Astrocyte of the spinal cord (primary cell): ENCODE results near the gene THSD7B.
"Not testable (repeated sequence)": the region's sequence is repeated elsewhere in the genome, so short reads cannot be mapped to it uniquely, and the experiment has no call there.

ENCODE experiments used
- DNase-seq: peaks from one replicate; pipeline ENCODE4 v3.0.0; 2011; ENCODE audit warnings: low read depth, low spot score
- H3K4me3 ChIP-seq: 2 replicates; pipeline ENCODE4 v1.5.1; 2011; ENCODE audit warnings: low read depth, mild to moderate bottlenecking, low read length, moderate library complexity
- in situ Hi-C: cut with HindIII; loops from 2 replicates; pipeline ENCODE4 v1.10.0; 2017; ENCODE audit warnings: low sequenced_read_pairs
- TF ChIP-seq, protein P1 (sequence below): IDR thresholded peaks from 2 replicates; pipeline ENCODE4 v1.5.1; 2012; ENCODE audit warnings: low read depth, mild to moderate bottlenecking, low read length, inconsistent platforms

The THSD7B gene

DNA sequence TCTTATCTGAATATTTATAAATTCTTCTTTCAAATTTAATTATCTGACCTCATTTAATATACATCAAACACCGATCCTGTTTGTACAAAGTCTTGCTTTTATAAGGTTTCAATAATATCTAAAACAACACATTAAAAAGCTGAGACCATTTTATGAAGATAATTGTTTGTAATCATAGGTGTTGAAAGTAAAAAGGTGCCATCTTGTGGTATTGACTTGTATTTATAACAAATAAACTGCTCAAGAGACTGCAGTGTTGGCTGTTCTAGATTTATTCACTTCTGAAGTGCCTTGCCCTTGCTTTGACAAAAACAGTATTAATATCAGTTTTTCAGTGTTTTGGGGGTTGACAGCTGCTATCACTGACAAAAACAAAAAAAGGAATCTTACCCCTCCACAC, 912.1 kb downstream of the THSD7B start:
- in situ Hi-C loops = no loop called here
- TF ChIP-seq, protein P1, sequence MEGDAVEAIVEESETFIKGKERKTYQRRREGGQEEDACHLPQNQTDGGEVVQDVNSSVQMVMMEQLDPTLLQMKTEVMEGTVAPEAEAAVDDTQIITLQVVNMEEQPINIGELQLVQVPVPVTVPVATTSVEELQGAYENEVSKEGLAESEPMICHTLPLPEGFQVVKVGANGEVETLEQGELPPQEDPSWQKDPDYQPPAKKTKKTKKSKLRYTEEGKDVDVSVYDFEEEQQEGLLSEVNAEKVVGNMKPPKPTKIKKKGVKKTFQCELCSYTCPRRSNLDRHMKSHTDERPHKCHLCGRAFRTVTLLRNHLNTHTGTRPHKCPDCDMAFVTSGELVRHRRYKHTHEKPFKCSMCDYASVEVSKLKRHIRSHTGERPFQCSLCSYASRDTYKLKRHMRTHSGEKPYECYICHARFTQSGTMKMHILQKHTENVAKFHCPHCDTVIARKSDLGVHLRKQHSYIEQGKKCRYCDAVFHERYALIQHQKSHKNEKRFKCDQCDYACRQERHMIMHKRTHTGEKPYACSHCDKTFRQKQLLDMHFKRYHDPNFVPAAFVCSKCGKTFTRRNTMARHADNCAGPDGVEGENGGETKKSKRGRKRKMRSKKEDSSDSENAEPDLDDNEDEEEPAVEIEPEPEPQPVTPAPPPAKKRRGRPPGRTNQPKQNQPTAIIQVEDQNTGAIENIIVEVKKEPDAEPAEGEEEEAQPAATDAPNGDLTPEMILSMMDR = no peak
- no peak overlapping the region for H3K4me3 ChIP-seq
- DNase-seq = no peak

DNA sequence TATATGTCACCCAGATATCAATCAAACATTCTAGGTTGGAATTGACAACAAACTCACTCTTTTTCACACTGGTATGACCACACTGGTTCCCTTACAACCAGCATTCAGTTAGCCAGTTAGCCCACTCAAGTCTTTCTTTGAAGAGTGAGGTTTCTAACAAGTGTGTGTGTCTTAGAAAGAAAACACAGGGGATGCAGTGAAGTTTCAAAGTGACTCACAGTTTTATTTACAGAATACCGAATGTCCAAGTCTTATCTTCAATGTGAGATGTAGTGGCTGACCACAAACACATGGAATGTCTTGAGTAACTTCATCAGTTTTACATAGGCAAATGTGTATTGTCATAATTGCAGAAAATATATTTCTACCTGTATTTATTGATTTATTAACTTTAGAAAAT, 924.2 kb downstream of the THSD7B start:
- peak; percentile 29 for DNase-seq
- no peak overlapping the region for H3K4me3 ChIP-seq
- in situ Hi-C loops = no loop called here
- TF ChIP-seq, protein P1 = no peak

DNA sequence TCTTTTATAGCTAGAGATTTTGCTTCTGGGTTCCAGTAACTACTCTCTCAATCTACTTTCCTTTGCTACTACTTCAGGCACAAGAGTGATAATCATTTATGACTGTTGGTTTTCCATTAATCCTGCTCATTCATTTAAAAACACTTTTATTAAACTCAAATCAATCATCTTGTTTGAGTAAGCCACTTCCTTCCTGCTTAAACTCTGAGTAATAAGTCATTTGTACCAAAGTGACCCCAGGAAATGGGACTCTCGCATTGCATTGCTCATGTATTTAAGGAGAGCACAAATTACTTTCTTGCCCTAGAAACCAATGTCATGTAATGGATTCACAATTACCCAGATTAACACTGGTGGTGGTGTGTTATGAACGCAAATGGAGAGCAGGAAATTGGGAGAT, 928.2 kb downstream of the THSD7B start:
- no peak overlapping the region for H3K4me3 ChIP-seq
- TF ChIP-seq, protein P1 = no peak
- in situ Hi-C loops = no loop called here
- DNase-seq = peak; percentile 23

DNA sequence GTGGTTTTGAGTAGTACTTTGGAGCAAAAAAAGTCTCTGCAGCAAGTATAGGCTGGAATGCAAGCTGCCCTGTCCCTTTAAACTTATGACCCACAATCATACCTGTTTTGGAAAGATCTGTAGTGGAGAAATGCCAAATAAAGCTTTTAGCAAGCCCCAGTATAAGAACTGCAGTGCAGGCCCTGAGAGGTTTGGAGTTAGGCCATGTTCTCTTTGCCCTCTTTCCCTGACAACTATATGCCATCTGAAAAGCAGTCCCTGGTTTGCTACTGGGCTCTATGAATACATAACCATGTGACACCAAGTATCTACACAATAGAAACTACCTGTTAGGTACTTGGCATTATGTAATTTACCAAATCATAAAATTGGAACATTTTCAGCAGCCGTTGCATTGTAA, 931.6 kb downstream of the THSD7B start:
- no peak for DNase-seq
- TF ChIP-seq, protein P1 = no peak
- no peak overlapping the region for H3K4me3 ChIP-seq
- in situ Hi-C loops = no loop called here

DNA sequence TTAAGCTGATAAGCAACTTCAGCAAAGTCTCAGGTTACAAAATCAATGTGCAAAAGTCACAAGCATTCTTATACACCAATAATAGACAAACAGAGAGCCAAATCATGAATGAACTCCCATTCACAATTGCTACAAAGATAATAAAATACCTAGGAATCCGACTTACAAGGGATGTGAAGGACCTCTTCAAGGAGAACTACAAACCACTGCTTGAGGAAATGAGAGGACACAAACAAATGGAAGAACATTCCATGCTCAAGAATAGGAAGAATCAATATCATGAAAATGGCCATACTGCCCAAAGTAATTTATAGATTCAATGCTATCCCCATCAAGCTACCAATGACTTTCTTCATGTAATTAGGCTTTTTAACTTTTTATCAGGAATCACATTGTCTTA, 934.9 kb downstream of the THSD7B start:
- DNase-seq, H3K4me3 ChIP-seq, in situ Hi-C loops: not testable (repeated sequence)

DNA sequence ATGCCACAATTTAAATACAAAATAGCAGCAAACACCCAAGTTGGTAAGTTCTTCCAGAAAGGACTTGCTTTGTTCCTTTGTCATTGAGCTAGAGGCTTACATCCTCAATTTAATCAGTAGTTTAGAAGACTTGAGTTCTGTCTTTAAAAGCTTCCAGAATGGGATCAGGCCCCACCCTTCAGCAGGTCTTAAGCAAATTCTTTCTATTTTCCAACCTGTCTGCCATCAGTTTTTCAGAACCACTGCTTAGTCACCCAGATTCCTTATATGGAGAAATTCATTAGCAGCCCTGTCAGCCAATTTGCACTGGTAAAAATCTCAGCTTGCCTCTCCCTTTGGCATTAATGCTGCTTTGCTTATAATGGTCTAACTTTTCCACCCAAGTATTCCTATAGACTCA, 935.3 kb downstream of the THSD7B start:
- in situ Hi-C loops = no loop called here
- TF ChIP-seq, protein P1 = no peak
- DNase-seq = no peak
- no peak overlapping the region for H3K4me3 ChIP-seq

DNA sequence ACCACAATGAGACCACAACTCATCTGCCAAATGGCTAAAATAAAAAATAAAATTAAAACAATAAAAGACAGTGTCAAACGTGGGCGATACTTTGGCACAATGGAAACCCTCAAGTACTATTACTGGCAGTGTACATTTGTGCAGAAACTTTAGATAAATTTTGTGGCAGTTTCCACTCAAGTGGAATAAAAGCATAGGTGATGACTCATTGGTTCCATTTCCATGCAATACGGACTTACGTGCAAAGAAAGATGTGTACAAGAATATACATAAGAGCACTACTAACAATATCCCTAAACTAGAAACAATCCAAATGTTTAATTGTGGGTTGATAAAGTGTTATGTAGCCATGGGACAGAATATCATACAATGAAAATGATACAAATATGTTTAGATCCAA, 940.0 kb downstream of the THSD7B start:
- TF ChIP-seq, protein P1 = no peak
- in situ Hi-C loops = no loop called here
- no peak for DNase-seq
- H3K4me3 ChIP-seq = no peak overlapping the region
